PC-9 (cell line): ENCODE results near the gene ACTRT2.

Experiments
- CTCF ChIP-seq: fragments of 200-600 bp; sonication (generic); conservative IDR thresholded peaks from 2 replicates; pipeline ENCODE4 v1.6.1; 2017; ENCODE audit warnings: mixed run types, antibody characterized with exemption, mild to moderate bottlenecking, moderate library complexity
- EZH2 ChIP-seq: fragments of 200-600 bp; sonication (generic); IDR thresholded peaks from 2 replicates; pipeline ENCODE4 v1.8.0; 2017; ENCODE audit warnings: antibody characterized with exemption, low read depth

- no peak for TF ChIP-seq CTCF
- no peak for TF ChIP-seq EZH2
Measured at GRCh38 chr1:3056641-3057040, 35.4 kb downstream of the ACTRT2 start.
